ENCODE results near the gene C2orf72.

DNA sequence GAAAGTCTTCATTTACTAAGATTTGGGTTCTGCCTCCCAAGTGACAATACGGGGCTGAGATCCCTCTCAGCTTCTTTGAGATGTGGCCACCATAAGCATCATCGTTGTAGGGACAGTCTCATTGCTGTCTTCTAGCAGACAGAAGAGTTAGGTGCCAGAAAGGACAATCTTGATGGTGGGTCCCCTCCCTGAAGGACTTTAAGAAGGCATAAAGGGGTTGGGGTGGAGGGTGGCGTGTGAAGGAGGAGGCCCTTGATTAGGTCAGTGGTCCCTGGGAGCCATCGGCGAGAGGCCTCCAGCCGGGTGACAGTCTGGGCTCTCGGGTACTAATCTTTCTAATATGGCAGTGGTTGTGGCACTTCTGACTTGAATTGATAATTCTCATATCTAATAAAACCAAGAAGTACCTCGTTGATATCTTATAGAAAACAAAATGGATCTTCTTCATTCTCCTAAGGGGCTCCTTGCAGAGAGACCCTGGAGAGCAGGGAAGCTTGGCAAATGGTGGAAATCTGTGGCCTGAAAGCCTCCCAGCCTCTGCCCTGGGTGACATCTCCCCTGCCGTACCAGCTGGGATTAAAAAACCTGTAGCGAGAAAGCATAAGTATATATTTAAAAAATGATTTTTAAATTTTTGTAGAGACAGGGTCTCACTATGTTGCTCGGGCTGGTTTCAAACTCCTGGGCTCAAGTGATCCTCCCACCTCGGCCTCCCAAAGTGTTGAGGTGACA, 12.1 kb downstream of the C2orf72 start:
- TF ChIP-seq EZH2 (IDR thresholded peaks at IDR 0.05; ENCODE audit: borderline replicate concordance), result no peak
- TF ChIP-seq, protein P1, sequence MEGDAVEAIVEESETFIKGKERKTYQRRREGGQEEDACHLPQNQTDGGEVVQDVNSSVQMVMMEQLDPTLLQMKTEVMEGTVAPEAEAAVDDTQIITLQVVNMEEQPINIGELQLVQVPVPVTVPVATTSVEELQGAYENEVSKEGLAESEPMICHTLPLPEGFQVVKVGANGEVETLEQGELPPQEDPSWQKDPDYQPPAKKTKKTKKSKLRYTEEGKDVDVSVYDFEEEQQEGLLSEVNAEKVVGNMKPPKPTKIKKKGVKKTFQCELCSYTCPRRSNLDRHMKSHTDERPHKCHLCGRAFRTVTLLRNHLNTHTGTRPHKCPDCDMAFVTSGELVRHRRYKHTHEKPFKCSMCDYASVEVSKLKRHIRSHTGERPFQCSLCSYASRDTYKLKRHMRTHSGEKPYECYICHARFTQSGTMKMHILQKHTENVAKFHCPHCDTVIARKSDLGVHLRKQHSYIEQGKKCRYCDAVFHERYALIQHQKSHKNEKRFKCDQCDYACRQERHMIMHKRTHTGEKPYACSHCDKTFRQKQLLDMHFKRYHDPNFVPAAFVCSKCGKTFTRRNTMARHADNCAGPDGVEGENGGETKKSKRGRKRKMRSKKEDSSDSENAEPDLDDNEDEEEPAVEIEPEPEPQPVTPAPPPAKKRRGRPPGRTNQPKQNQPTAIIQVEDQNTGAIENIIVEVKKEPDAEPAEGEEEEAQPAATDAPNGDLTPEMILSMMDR (IDR thresholded peaks at IDR 0.05; ENCODE audit: poor library complexity), result no peak
